Breast epithelium (tissue), 3 donors: ENCODE data around the gene KNOP1.

Experiments
- POLR2A ChIP-seq: fragments of 450-650 bp; IDR thresholded peaks from one replicate; pipeline ENCODE4 v1.6.1; 2016; ENCODE audit warnings: antibody characterized with exemption, mild to moderate bottlenecking, moderate library complexity
- POLR2AphosphoS5 ChIP-seq, 3 donors: sonication (generic); formaldehyde crosslinking; IDR thresholded peaks; one replicate each; pipeline ENCODE4 v1.6.1; 2017; ENCODE audit warnings: antibody characterized with exemption in 3 of 3
- TF ChIP-seq, protein P1 (sequence below), 3 donors: fragments of 450-650 bp; IDR thresholded peaks; one replicate each; pipeline ENCODE4 v1.5.1; 2016 to 2017; ENCODE audit warnings: antibody characterized with exemption in 3 of 3, mild to moderate bottlenecking in 3 of 3, moderate library complexity in 3 of 3

DNA sequence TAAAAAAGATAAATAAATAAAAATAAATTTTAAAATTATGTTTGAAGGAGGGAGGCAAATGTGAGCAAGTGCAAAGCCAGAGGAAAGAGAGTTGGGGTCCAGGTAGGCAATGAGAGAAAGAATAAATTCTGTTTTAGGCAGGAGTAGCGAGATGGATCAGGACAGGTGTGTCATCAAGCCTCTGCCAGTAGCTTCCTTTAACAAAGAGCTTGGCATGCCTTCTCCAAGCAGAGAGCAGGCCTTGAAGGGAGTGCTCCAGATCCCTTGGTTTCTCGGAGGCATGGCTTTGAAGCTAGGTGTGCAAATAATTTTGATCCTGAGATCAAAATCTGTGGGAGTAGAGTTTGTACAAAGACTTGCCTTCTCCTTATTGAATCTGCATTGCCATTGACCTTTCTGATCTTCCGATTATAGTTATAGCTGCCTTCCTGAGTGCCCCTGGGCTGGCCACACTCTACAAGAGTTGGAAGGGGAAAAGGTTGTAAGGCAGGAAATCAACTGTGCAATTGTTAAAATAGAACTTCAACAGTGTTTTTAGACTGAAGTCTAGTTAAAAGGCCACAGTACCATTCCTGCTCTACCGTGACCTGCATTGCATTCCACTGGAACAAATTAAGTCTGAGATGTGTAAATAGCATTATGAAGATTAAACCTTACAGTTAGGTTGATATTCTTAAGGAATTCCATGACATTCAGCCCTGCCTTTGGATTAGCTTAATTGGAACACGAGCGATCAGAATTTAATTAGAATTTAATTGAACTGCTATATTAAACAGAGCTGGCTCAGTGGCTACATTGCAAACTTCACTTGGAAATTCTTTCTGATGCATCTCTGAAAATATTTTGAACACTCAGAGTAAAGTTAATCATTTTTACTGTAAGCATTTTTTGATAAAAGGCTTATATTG lies 33.7 kb upstream of the KNOP1 start:
- TF ChIP-seq, protein P1, sequence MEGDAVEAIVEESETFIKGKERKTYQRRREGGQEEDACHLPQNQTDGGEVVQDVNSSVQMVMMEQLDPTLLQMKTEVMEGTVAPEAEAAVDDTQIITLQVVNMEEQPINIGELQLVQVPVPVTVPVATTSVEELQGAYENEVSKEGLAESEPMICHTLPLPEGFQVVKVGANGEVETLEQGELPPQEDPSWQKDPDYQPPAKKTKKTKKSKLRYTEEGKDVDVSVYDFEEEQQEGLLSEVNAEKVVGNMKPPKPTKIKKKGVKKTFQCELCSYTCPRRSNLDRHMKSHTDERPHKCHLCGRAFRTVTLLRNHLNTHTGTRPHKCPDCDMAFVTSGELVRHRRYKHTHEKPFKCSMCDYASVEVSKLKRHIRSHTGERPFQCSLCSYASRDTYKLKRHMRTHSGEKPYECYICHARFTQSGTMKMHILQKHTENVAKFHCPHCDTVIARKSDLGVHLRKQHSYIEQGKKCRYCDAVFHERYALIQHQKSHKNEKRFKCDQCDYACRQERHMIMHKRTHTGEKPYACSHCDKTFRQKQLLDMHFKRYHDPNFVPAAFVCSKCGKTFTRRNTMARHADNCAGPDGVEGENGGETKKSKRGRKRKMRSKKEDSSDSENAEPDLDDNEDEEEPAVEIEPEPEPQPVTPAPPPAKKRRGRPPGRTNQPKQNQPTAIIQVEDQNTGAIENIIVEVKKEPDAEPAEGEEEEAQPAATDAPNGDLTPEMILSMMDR (IDR thresholded peaks at IDR 0.05): no peak
- TF ChIP-seq POLR2A (no peak), POLR2AphosphoS5 (IDR thresholded peaks at IDR 0.05) (no peak)
